A549 (cell line): ENCODE results near the gene CDH18. TPM values are rescaled to one million over a fixed set of nuclear protein-coding genes. Genes with fewer than 3 reads are reported as not detected.
"Not testable (repeated sequence)": the region's sequence is repeated elsewhere in the genome, so short reads cannot be mapped to it uniquely, and the experiment has no call there.

ENCODE experiments used
- ATAC-seq, 2 experiments: fragments of 200-7000 bp in 1 of 2; fragments of >200 bp in 1 of 2; cut with Nextera tagmentation in 1 of 2; cut with Tn5 transposase in 1 of 2; 3 replicates each; pipeline versions ENCODE4 v1.8.0 to v1.9.1; 2018 to 2020; ENCODE audit warnings: mild to moderate bottlenecking in 1 of 2, moderate library complexity in 1 of 2
- CTCF ChIA-PET: fragments of 300-600 bp; sonication (Branson Sonifier 250); formaldehyde crosslinking; extraction: SDS; loops from one replicate; lab custom pipeline; 2021; ENCODE audit warnings: antibody characterized with exemption, inconsistent platforms; lab: Yijun Ruan, JAX
- POLR2A ChIA-PET: fragments of 350-600 bp; formaldehyde crosslinking; extraction: SDS; loops from one replicate; lab custom pipeline; 2021; ENCODE audit warnings: antibody characterized with exemption, inconsistent platforms; lab: Yijun Ruan, JAX
- DNase-seq, 2 experiments: peaks; one replicate each; pipeline versions ENCODE4 v3.0.0 to v3.0.0-alpha.2; 2011 to 2016; ENCODE audit warnings: low read depth in 1 of 2, low spot score in 1 of 2
- FAIRE-seq: peaks from 2 replicates; lab custom pipeline; 2011; peaks lifted over from hg19 to GRCh38; lab: Jason Lieb, UNC
- H3K27ac ChIP-seq, 2 experiments: fragments of >200 bp; sonication (Bioruptor Twin); formaldehyde crosslinking; 3 replicates each; pipeline ENCODE4 v1.5.1; 2016 to 2017
- H3K4me1 ChIP-seq: fragments of >200 bp; sonication (Bioruptor Twin); formaldehyde crosslinking; 3 replicates; pipeline ENCODE4 v1.6.1; 2016
- H3K4me2 ChIP-seq: fragments of >200 bp; sonication (Bioruptor Twin); formaldehyde crosslinking; 3 replicates; pipeline ENCODE4 v1.6.1; 2016
- H3K4me3 ChIP-seq: fragments of >200 bp; sonication (Bioruptor Twin); formaldehyde crosslinking; 3 replicates; pipeline ENCODE4 v1.5.1; 2016
- H3K9me3 ChIP-seq: fragments of >200 bp; sonication (Bioruptor Twin); formaldehyde crosslinking; 3 replicates; pipeline ENCODE4 v1.6.1; 2016
- FOSL2 ChIP-seq, 2 experiments: fragments of 450-650 bp in 1 of 2; fragments of >200 bp in 1 of 2; sonication (Bioruptor Twin) in 1 of 2; formaldehyde crosslinking; IDR thresholded peaks; 2 replicates each; pipeline versions ENCODE4 v1.5.0 to v1.6.1; 2016 to 2020; ENCODE audit warnings: mild to moderate bottlenecking in 1 of 2, moderate library complexity in 1 of 2
- KDM1A ChIP-seq: fragments of 200-600 bp; sonication (generic); IDR thresholded peaks from 2 replicates; pipeline ENCODE4 v1.6.1; 2016; ENCODE audit warnings: low read depth, mild to moderate bottlenecking
- KDM5A ChIP-seq: fragments of 200-600 bp; sonication (generic); IDR thresholded peaks from 2 replicates; pipeline ENCODE4 v1.6.1; 2016; ENCODE audit warnings: antibody characterized with exemption, mild to moderate bottlenecking
- MAFK ChIP-seq: fragments of 450-650 bp; IDR thresholded peaks from 2 replicates; pipeline ENCODE4 v1.6.1; 2014; ENCODE audit not compliant: partially characterized antibody
- MAZ ChIP-seq: fragments of 150-350 bp; IDR thresholded peaks from 2 replicates; pipeline ENCODE4 v1.6.1; 2014; ENCODE audit warnings: antibody characterized with exemption, low read depth, low read length, borderline replicate concordance
- NR3C1 ChIP-seq: fragments of >200 bp; sonication (Bioruptor Twin); formaldehyde crosslinking; IDR thresholded peaks from 3 replicates; pipeline ENCODE4 v1.6.1; 2017
- SMC3 ChIP-seq: fragments of >200 bp; sonication (Bioruptor Twin); formaldehyde crosslinking; IDR thresholded peaks from 3 replicates; pipeline ENCODE4 v1.6.1; 2018; ENCODE audit warnings: inconsistent platforms
- SREBF2 ChIP-seq: fragments of 450-650 bp; IDR thresholded peaks from 2 replicates; pipeline ENCODE4 v1.6.1; 2014; ENCODE audit warnings: mild to moderate bottlenecking, moderate library complexity
- TFCP2L1 ChIP-seq: fragments of 250-450 bp; sonication (Bioruptor Pico); IDR thresholded peaks from 2 replicates; pipeline ENCODE4 v1.5.0; 2021; ENCODE audit warnings: mild to moderate bottlenecking
- ZFP36 ChIP-seq: fragments of 450-650 bp; IDR thresholded peaks from 2 replicates; pipeline ENCODE4 v1.6.1; 2014; ENCODE audit warnings: borderline replicate concordance; ENCODE audit not compliant: partially characterized antibody
- WGBS: methylation state at CpG from one replicate; pipeline ENCODE4 v1.1.6; 2017; ENCODE audit errors: missing lambda C conversion rate; 5-methylcytosine and 5-hydroxymethylcytosine counted together
- polyA plus RNA-seq, 4 experiments: library from polyadenylated mRNA; depleted of rRNA in 3 of 4; stranded (reverse); fragments of >200 nt; fragmentation: RNase III in 1 of 4; extraction: RNeasy Plus Mini Kit Qiagen cat#74134 plus additional on column Dnase treatment in 1 of 4; gene quantifications; 2 replicates in 3 of 4; 3 replicates in 1 of 4; pipeline ENCODE4 v1.2.3, GENCODE V29; 2011 to 2017
- TF ChIP-seq, protein P1 (sequence below): fragments of >200 bp; sonication (Bioruptor Twin); formaldehyde crosslinking; IDR thresholded peaks from 3 replicates; pipeline ENCODE4 v1.6.1; 2016
- TF ChIP-seq, protein P2 (sequence below): fragments of 200-600 bp; sonication (generic); IDR thresholded peaks from 2 replicates; pipeline ENCODE4 v1.6.1; 2016; ENCODE audit warnings: antibody characterized with exemption, mild to moderate bottlenecking, moderate library complexity
- TF ChIP-seq, protein P3 (sequence below): fragments of 250-450 bp; sonication (Bioruptor Pico); IDR thresholded peaks from 2 replicates; pipeline ENCODE4 v1.5.0; 2020; ENCODE audit warnings: low read depth, mild to moderate bottlenecking, moderate library complexity
- TF ChIP-seq, protein P4 (sequence below): fragments of >200 bp; sonication (Bioruptor Twin); formaldehyde crosslinking; IDR thresholded peaks from 3 replicates; pipeline ENCODE4 v1.5.1; 2016

The CDH18 gene
- polyA plus RNA-seq, 2 of the 4 experiments (the other 2 are of a cell fraction): not detected

DNA sequence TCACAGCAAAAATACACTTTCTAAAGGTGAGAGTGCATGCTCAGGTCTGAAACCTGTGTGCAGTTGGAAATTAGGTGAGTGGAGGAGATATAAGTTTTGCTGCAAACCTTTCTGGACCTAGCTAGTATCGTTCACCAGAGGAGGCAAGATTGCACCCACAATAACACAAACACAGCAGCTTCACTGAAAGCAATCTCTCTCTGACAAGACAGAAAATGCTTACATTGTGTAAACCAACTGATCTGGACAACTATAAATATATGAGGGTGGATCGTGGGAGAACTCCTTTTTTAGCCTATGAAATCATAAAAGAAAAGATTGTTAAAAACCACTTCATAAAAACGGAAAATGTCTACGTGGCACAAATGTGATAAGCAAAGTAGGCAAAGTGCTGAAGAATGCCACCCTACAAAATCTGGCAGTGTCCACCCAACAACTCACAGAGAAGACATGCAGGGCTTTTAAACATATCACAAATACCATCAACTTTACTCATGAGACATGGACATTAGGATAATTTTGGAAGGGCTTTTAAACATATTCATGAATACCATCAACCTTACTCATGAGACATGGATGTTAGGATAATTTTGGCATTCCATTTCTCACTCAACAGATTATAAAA is 134.3 kb downstream of the CDH18 start:
- H3K27ac ChIP-seq: no peak overlapping the region
- no peak for ATAC-seq
- DNase-seq: no peak
- 26% methylated on average over 4 of the region's 4 CpGs for WGBS
- no peaks in the 10 kb centered on the region for H3K4me1 ChIP-seq
- TF ChIP-seq MAFK: peak; percentile 44
- no peak for TF ChIP-seq KDM1A
- no peak overlapping the region for H3K4me3 ChIP-seq
- no peaks in the 10 kb centered on the region for H3K9me3 ChIP-seq
- FAIRE-seq: no peak
- ChIA-PET POLR2A (no interaction called here), CTCF (no interaction called here)
- H3K4me2 ChIP-seq: no peak overlapping the region

DNA sequence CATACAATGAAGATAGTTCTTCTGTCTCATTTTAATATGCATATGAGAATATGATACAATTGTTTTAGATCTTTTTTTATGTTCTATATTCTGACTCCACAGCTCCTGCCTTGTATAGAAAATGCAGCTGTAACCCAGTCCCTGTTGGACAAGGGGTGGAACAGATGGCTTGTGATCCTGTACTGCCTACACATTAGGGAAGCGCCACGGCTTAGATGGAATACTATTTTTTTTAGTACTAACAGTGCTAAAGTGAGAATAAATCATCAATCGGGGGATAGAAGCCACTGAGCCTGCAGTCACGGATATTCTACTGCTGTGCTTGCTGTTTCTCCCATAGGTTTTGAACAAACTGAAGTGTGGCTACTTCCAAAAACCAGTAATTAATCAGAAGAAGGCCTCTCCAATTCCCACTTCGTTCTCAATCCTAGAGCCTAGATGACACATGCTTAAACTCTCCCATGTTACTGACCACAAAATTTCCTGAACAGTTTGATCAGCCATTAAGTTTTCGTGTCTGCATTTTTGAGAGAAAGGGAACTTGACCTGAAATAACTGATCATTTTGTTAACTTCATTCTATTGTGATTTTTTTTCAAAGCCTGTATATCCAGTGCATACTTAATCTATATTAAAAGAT is 150.3 kb downstream of the CDH18 start:
- FAIRE-seq: no peak
- no peak for ATAC-seq
- Histone ChIP-seq H3K4me2 (no peak overlapping the region), H3K4me3 (no peak overlapping the region), H3K9me3 (no peaks in the 10 kb centered on the region), H3K4me1 (no peaks in the 10 kb centered on the region), H3K27ac (no peak overlapping the region)
- WGBS: 30% methylated on average over 6 of the region's 6 CpGs
- TF ChIP-seq ZFP36: no peak
- no peak for DNase-seq
- ChIA-PET POLR2A (no interaction called here), CTCF (no interaction called here)

DNA sequence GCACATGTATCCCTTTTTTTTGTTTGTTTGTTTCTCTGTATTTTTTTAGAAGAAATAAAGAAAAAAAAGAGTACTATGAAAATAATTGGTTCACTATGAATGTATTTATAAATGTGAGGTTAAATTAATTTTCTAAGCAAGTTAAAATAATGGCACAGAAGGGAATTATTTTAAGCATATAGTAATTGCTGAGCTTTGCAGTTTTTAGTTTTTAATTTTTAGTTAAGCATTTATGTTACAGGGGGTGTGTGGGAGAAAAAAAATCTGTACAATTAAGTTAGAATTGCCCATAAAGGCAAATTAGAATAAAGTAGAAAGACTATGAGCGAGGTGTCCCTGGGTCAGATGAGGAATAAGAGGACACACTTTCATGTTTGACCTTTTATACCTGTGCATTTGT is 152.6 kb downstream of the CDH18 start:
- Histone ChIP-seq H3K4me1 (no peaks in the 10 kb centered on the region), H3K4me2 (no peak overlapping the region)
- POLR2A ChIA-PET: no interaction called here
- TF ChIP-seq MAFK (peak; percentile 70), TFCP2L1 (CRISPR knock-in tag) (no peak)
- TF ChIP-seq, protein P1, sequence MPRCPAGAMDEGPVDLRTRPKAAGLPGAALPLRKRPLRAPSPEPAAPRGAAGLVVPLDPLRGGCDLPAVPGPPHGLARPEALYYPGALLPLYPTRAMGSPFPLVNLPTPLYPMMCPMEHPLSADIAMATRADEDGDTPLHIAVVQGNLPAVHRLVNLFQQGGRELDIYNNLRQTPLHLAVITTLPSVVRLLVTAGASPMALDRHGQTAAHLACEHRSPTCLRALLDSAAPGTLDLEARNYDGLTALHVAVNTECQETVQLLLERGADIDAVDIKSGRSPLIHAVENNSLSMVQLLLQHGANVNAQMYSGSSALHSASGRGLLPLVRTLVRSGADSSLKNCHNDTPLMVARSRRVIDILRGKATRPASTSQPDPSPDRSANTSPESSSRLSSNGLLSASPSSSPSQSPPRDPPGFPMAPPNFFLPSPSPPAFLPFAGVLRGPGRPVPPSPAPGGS: no peak
- TF ChIP-seq, all 56 proteins: peak for 1
- Histone ChIP-seq H3K4me3 (no peak overlapping the region), H3K27ac (no peak overlapping the region), H3K9me3 (no peaks in the 10 kb centered on the region)
- DNase-seq (no peak), FAIRE-seq (no peak), ATAC-seq (no peak)
- WGBS: 4% methylated on average over 1 of the region's 1 CpG
- CTCF ChIA-PET: no interaction called here

DNA sequence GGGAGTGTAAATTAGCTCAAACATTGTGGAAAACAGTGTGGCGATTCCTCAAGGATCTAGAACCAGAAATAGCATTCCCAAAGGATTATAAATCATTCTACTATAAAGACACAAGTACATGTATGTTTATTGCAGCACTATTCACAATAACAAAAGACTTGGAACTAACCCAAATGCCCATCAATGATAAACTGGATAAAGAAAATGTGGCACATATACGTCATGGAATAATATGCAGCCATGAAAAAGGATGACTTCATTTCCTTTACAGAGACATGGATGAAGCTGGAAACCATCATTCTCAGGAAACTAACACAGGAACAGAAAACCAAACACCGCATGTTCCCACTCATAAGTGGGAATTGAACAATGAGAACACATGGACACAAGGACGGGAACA is 175.3 kb downstream of the CDH18 start:
- ATAC-seq, FAIRE-seq, POLR2A ChIA-PET, CTCF ChIA-PET, H3K9me3 ChIP-seq, H3K4me2 ChIP-seq, DNase-seq, H3K4me3 ChIP-seq, H3K4me1 ChIP-seq, H3K27ac ChIP-seq: not testable (repeated sequence)
- 61% methylated on average over 4 of the region's 4 CpGs for WGBS

DNA sequence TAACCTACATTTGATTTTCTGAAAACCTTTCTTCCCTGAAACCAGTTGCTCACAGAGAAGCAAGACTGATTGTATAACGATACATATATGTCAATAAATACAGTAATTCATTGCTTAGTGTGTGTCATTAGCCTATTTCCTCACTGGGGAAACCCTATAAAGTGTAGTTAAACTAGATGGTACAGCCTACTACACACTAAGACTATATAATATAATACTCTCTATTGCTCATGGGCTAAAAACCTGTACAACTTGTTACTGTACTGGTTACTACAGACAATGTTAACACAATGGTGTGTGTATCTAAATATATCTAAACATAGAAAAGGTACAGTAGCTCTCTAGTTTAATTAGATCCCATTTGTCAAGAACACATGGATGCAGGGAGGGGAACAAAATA is 181.2 kb downstream of the CDH18 start:
- FAIRE-seq (no peak), ATAC-seq (no peak), DNase-seq (no peak)
- 9% methylated on average over 1 of the region's 1 CpG for WGBS
- TF ChIP-seq MAZ (no peak), TFCP2L1 (CRISPR knock-in tag) (no peak), ZFP36 (no peak), SREBF2 (no peak), NR3C1 (no peak), FOSL2 (IDR thresholded peaks at IDR 0.05) (no peak), FOSL2 (CRISPR knock-in tag; IDR thresholded peaks at IDR 0.05) (no peak), KDM5A (no peak), SMC3 (no peak)
- TF ChIP-seq, protein P2, sequence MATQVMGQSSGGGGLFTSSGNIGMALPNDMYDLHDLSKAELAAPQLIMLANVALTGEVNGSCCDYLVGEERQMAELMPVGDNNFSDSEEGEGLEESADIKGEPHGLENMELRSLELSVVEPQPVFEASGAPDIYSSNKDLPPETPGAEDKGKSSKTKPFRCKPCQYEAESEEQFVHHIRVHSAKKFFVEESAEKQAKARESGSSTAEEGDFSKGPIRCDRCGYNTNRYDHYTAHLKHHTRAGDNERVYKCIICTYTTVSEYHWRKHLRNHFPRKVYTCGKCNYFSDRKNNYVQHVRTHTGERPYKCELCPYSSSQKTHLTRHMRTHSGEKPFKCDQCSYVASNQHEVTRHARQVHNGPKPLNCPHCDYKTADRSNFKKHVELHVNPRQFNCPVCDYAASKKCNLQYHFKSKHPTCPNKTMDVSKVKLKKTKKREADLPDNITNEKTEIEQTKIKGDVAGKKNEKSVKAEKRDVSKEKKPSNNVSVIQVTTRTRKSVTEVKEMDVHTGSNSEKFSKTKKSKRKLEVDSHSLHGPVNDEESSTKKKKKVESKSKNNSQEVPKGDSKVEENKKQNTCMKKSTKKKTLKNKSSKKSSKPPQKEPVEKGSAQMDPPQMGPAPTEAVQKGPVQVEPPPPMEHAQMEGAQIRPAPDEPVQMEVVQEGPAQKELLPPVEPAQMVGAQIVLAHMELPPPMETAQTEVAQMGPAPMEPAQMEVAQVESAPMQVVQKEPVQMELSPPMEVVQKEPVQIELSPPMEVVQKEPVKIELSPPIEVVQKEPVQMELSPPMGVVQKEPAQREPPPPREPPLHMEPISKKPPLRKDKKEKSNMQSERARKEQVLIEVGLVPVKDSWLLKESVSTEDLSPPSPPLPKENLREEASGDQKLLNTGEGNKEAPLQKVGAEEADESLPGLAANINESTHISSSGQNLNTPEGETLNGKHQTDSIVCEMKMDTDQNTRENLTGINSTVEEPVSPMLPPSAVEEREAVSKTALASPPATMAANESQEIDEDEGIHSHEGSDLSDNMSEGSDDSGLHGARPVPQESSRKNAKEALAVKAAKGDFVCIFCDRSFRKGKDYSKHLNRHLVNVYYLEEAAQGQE: no peak
- TF ChIP-seq, protein P3, sequence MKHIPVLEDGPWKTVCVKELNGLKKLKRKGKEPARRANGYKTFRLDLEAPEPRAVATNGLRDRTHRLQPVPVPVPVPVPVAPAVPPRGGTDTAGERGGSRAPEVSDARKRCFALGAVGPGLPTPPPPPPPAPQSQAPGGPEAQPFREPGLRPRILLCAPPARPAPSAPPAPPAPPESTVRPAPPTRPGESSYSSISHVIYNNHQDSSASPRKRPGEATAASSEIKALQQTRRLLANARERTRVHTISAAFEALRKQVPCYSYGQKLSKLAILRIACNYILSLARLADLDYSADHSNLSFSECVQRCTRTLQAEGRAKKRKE: no peak
- TF ChIP-seq, protein P4, sequence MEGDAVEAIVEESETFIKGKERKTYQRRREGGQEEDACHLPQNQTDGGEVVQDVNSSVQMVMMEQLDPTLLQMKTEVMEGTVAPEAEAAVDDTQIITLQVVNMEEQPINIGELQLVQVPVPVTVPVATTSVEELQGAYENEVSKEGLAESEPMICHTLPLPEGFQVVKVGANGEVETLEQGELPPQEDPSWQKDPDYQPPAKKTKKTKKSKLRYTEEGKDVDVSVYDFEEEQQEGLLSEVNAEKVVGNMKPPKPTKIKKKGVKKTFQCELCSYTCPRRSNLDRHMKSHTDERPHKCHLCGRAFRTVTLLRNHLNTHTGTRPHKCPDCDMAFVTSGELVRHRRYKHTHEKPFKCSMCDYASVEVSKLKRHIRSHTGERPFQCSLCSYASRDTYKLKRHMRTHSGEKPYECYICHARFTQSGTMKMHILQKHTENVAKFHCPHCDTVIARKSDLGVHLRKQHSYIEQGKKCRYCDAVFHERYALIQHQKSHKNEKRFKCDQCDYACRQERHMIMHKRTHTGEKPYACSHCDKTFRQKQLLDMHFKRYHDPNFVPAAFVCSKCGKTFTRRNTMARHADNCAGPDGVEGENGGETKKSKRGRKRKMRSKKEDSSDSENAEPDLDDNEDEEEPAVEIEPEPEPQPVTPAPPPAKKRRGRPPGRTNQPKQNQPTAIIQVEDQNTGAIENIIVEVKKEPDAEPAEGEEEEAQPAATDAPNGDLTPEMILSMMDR: no peak
- ChIA-PET CTCF (no interaction called here), POLR2A (no interaction called here)
- H3K27ac ChIP-seq: no peak overlapping the region
- H3K4me2 ChIP-seq: no peak overlapping the region
- no peaks in the 10 kb centered on the region for H3K4me1 ChIP-seq
- H3K9me3 ChIP-seq: no peaks in the 10 kb centered on the region
- no peak overlapping the region for H3K4me3 ChIP-seq
